Measurements from ENCODE around the gene FBXO41.

FBXO41 gene

GRCh38 chr2:73260338-73260984 lies 23.8 kb downstream of the FBXO41 start:
- DNase-seq: no peak

DNA sequence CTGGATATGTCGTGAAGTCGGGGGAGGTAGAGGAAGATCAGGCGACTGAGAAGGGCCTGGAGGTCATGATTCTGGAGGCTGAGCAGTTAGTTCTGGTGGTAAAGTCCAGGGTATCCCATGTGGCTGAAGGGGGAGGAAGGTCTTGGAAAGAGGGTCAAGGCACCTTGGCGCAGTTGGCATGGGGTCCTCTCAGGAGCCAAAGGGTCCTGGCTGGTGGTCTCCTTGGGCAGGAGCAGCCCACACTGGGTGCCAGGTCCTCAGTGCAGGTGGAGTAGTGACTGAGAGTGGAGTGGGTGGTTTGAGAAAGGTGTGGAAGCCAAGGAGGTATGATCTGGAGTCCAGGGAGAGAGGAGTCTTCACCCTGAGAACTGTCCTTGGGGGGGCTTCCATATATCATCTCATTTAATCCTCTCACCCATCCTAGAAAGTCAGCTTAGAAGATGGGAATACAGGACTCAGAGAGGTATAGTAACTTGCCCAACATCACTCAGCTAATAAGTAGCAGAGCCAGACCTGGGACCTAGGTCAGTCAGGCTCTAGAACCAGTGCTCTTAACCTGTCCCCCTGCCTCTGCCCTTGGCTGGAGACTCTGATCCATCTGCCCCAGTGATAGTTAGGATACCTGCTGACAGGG lies 24.5 kb downstream of the FBXO41 start:
- DNase-seq: no peak

GRCh38 chr2:73259276-73259675 lies 25.0 kb downstream of the FBXO41 start:
- no peak for DNase-seq

DNA sequence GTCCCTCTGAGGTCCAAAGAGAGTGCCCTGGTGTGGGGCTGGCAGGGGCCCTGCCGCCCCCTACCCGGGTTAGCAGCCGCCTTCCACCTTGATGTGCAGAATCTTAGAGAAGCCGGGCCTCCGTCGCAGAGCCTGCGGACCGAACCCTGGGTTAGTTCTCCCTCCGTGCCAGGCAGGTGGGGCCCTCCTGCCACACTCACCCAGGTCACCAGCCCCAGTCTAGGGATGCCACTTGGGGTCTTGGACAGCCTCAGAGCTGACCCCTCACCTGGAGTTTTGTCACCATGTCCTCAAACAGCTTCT lies 25.4 kb downstream of the FBXO41 start:
- DNase-seq: no peak

DNA sequence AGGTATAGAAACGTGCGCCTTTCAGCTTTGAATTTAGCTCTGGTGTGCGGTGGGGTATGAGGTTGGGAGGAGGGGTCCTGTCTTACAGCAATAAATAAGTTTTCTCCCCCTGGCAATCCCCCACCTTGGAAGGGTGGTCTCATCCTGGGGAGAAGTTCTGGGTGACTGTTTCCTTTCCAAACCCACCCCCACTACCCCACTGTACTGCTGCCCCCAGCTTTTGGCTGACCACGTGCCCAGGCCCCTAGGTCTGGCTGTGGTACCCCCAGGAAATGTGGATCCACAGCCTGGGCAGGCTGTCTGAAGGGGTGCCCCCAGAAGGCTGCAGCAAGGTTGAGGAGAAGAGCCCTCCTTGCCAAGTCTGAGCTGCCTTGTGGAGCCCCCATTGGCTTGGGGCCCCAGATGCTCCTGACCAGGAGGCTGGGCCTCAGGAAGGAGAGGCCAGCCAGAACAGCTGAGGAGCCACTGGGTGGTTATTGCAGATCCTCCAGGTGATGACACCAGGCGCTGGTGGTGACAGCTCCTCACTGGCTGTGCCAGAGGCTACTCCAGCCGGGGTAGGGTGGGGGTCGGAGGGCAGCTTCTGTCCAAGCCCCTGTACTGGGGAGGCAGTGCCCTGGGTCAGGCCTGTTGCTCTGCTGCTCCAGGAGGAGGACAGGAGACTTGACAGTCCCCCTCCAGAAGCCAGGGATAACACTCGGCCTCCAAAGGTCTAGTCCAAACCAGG lies 25.9 kb downstream of the FBXO41 start:
- no peak for DNase-seq

DNA sequence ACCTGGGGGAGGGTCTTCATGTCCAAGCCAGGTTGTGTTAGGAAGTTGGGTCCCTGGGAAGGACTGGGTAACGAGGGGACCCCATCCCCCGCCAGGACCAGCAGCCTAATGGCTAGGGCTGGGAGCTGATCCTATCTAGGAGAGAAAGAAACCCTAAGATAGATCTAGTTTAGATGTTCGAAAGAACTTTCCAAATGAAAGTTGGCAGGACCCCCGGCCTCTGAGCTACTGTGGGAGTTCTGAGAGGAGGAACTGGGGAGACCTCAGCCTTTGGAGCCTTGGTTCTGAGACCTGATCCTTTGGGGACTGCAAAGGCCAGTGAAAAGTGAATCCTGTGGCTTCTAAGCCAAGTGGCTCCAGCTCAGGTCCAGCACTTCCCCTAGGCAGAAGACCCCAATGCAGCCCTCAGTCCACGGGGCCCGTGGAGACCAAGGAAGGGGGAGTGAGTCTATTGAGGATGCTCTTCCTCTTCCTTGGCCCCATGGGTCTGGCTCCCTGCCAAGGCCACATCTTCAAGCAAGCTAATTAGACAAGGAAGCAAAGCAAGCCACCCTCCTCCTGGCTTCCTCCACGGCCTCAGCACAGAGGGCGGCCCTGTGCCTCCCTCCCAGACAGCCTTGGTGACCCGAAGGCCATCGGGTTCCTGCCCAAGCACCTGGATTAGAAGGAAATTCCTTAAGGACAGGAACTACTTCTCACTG lies 26.7 kb downstream of the FBXO41 start:
- DNase-seq: no peak

DNA sequence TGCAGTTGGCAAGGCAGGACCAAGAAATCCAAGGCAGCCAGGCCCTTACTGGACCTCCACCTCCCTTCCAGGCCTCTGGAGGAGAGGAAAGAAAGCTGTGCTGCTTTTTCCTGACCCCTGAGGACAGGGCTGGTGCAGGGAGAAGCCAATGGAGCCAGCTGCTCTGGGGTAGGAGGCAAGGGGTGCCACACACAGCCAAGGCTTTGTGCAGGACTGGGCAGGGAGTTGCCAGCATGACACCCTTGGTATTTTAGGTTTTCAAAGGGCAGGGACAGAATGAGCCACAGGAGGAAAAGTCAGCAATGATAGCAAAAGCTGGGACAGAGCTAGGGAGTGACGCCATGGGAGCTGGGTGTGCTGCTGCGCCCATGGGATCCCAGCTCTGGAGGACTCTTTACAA lies 27.3 kb downstream of the FBXO41 start:
- DNase-seq: no peak

- no peak for DNase-seq
These were observed 27.7 kb downstream of the FBXO41 start for GRCh38 chr2:73256618-73256922.

- no peak for DNase-seq
These were observed 28.2 kb downstream of the FBXO41 start for GRCh38 chr2:73255907-73256617.

DNA sequence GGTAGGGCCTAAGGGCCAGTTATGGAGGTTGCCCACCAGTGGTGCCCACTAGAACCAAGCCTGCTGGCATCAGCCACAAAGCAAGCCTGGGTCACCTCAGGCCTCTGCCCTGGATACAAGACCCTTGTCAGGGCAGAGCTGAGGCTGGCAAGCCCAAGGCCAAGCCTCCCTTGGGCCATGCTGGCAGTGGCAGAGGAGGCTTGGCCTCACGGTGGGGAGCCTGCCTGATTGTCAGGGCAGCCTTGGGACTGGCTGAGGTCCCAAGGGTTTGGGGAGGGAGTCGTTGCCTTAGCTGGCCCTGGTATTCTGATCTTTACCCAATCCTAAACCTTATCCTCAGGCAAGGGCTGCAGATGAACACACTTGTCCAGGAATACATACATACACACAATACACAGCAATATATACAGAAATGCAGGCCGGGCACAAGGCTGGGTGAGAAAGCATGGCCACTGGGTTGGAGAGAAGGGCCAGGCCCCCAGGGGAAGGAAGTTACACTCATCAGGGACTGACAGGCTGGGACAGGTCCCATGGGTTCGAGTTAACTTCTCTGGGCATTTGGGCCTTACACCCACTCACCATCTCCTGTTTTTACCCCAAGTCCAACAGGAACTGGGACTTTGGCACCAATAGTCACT lies 29.2 kb downstream of the FBXO41 start:
- DNase-seq: no peak

DNA sequence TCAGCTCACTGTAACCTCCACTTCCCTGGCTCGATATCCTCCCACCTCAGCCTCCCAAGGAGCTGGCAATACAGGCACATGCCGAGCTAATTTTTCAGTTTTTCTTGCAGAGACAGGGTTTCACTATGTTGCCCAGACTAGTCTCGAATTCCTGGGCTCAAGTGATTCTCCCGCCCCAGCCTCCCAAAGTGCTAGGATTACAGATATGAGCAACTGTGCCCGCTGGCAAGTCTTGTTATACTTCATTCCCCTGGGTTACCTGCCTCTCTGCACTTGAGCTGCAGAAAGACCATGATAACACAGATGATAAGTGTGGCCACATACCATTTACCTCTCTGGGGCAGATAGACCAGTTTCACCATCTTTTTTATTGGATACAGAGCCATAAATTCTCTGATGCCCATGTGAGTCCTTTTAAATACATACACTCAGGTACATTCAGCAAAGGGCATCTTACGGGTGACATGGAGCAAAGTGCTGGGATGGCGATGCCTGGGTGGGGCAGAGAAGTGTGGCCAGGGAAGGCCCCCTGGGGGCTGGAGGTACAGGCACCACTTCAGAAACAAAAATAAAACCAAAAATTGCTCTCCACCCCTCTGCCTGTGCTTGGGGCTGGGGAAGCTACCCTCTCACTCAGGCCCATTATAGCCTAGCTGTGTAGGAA lies 29.8 kb downstream of the FBXO41 start:
- DNase-seq: no peak

DNA sequence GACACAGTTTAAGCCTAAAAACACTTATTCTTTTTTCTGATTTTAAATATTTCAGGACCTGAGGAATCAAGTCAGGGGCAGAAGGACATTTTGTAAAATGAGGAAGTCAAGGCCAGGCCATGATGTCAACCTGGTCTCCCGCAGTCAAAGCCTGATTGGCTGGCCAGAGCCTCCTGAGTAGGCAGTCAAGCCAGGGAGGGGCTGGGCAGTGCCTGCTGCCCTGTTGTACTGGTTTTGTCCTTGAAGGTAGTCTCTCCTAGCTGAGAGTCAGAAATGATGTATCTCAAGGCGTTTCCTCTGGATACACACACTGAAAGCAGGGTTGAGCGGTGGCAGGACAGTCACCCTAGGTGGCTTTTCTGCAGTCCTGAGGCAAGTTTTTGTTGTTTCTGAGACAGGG lies 30.4 kb downstream of the FBXO41 start:
- DNase-seq: no peak

GRCh38 chr2:73253400-73253799 lies 30.9 kb downstream of the FBXO41 start:
- DNase-seq: no peak

GRCh38 chr2:73252238-73253027 lies 31.8 kb downstream of the FBXO41 start:
- DNase-seq: no peak

DNA sequence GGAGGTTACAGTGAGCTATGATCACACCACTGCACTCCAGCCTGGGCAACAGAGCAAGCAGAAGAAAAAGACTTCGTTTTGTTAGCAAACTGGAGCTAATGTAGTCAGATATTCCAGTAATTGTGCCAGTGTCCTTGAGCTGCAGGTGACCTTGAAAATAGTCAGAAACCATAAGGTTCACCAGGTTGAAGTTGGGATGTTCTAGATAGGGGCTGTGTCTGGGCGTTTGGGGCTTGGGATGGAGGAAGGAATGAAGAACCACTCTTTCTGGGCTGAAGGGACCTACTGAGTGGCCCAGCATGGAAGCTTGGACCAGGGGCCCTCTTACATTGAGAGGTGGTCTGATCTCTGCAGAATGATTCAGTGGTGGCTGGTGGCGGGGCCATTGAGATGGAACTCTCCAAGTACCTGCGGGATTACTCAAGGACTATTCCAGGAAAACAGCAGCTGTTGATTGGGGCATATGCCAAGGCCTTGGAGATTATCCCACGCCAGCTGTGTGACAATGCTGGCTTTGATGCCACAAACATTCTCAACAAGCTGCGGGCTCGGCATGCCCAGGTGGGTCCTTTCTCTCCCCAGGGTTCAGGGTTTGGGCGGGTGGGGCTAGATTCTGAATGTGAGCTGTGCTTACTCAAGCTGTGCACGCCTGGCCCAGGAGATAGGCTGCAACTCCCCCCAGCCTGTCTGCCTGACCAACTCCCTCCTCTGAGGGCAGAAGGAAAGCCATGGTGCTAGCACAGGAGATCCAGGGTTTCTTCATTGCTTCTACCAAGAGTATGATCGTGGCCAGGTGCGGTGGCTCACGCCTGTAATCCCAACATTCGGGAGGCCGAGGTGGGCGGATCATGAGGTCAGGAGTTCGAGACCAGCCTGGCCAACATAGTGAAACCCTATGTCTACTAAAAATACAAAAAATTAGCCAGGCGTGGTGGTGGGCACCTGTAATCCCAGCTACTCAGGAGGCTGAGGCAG lies 33.1 kb downstream of the FBXO41 start:
- no peak for DNase-seq

- no peak for DNase-seq
These were observed 34.6 kb downstream of the FBXO41 start for GRCh38 chr2:73249636-73250035.

- no peak for DNase-seq
These were observed 37.4 kb downstream of the FBXO41 start for GRCh38 chr2:73246850-73247249.

DNA sequence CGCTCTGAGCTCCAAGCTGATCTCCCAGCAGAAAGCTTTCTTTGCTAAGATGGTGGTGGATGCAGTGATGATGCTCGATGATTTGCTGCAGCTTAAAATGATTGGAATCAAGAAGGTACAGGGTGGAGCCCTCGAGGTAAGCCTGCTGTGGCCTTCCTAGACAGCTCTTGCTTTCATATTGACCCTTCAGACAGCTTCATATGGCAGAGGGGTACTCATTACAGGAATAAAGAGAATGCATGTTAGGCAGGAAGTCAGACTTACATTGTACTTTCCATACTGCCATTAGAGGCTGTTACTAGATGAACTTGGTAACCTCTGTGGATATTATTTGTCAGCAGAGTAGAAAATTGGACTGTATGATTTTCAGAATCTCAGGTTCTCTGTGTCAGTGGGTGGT lies 39.7 kb downstream of the FBXO41 start:
- no peak for DNase-seq

DNA sequence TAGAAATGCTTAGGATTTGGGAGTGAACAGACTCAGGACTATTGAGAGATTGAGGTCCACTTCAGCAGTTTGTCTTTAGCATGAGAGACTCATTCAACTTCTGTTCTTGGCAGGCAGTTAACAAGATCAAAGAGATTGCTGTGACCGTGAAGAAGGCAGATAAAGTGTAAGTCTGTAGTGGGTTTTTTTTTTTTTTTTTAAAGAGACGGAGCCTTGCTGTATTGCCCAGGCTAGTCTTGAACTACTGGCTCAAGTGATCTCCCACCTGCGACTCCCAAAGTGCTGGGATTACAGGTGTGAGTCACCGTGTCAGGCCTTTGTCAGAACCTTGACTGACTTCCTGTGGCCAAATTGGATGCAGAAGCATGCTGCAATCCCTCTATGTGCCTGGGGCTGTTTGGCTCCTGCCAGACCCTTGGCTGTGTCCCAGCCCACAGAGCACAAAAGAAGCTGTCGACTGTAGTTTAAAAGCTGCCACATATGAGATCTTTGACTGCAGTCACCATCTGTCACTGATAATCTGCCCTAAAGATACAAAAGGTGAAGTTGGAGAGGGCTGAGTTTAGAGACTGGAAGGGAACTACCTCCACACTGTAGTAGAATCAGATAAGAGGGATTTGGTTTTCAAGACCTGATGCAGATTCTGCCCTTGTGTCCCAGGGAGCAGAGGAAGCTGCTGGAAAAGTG lies 40.3 kb downstream of the FBXO41 start:
- DNase-seq: peak; percentile 27

GRCh38 chr2:73239776-73240175 lies 44.5 kb downstream of the FBXO41 start:
- DNase-seq: no peak

All from NCI-H1105 (cell line).